Suprapubic skin (tissue), 4 donors: ENCODE results near the gene MARCHF11.

Experiments used
- POLR2A ChIP-seq, 2 donors: fragments of 450-650 bp; IDR thresholded peaks; one replicate each; pipeline ENCODE4 v1.6.1; 2017; ENCODE audit warnings: antibody characterized with exemption in 2 of 2, mild to moderate bottlenecking in 2 of 2, moderate library complexity in 2 of 2
- POLR2AphosphoS5 ChIP-seq, 3 donors: sonication (generic); formaldehyde crosslinking; IDR thresholded peaks; one replicate each; pipeline ENCODE4 v1.6.1; 2017; ENCODE audit warnings: antibody characterized with exemption in 3 of 3
- TF ChIP-seq, protein P1 (sequence below), 2 donors: fragments of 200-600 bp in 1 of 2; fragments of 450-650 bp in 1 of 2; sonication (generic) in 1 of 2; IDR thresholded peaks; one replicate each; pipeline ENCODE4 v1.5.1; 2016 to 2019; ENCODE audit warnings: antibody characterized with exemption in 2 of 2, mild to moderate bottlenecking in 1 of 2, moderate library complexity in 1 of 2

DNA sequence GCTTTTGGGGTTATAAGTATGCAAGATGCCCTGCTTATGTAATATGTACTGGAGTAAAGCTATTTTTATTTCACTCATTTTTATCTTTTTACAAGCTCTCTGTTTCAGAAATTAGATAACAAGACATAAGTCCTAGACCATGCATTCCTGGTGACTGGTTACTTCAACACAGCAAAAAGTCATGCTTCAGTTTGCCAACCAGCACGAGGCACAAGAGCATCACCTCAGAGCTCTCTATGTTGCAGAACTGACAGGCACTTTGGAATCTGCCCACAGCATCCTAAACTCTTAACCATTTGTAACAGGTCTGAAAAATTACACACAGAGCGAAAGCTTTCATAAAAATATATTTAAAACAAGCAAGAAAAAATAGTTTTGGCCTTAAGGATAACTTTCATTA lies 112.8 kb downstream of the MARCHF11 start:
- TF ChIP-seq, protein P1, sequence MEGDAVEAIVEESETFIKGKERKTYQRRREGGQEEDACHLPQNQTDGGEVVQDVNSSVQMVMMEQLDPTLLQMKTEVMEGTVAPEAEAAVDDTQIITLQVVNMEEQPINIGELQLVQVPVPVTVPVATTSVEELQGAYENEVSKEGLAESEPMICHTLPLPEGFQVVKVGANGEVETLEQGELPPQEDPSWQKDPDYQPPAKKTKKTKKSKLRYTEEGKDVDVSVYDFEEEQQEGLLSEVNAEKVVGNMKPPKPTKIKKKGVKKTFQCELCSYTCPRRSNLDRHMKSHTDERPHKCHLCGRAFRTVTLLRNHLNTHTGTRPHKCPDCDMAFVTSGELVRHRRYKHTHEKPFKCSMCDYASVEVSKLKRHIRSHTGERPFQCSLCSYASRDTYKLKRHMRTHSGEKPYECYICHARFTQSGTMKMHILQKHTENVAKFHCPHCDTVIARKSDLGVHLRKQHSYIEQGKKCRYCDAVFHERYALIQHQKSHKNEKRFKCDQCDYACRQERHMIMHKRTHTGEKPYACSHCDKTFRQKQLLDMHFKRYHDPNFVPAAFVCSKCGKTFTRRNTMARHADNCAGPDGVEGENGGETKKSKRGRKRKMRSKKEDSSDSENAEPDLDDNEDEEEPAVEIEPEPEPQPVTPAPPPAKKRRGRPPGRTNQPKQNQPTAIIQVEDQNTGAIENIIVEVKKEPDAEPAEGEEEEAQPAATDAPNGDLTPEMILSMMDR (IDR thresholded peaks at IDR 0.05) = no peak
- TF ChIP-seq POLR2A (IDR thresholded peaks at IDR 0.05) (no peak), POLR2AphosphoS5 (IDR thresholded peaks at IDR 0.05) (no peak)
